NB4 (cell line): ENCODE data around the gene SPATA2.

Experiments used
- DNase-seq: peaks from one replicate; pipeline ENCODE4 v3.0.0; 2010; ENCODE audit warnings: low read depth
- H3K4me3 ChIP-seq: one replicate; pipeline ENCODE4 v1.5.1; 2011; ENCODE audit warnings: mild to moderate bottlenecking, low read depth, low read length, moderate library complexity
- MYC ChIP-seq: IDR thresholded peaks from 2 replicates; pipeline ENCODE4 v1.6.1; 2011; ENCODE audit warnings: low read depth, low read length
- POLR2A ChIP-seq: IDR thresholded peaks from 2 replicates; pipeline ENCODE4 v1.6.1; 2011; ENCODE audit warnings: mild to moderate bottlenecking; ENCODE audit not compliant: insufficient read length; ENCODE audit errors: extremely low read depth
- TF ChIP-seq, protein P1 (sequence below): IDR thresholded peaks from 2 replicates; pipeline ENCODE4 v1.6.1; 2011; ENCODE audit warnings: low read depth, low read length
- TF ChIP-seq, protein P2 (sequence below): IDR thresholded peaks from one replicate; pipeline ENCODE4 v1.5.1; 2012; ENCODE audit warnings: low read depth, low read length

SPATA2 gene

DNA sequence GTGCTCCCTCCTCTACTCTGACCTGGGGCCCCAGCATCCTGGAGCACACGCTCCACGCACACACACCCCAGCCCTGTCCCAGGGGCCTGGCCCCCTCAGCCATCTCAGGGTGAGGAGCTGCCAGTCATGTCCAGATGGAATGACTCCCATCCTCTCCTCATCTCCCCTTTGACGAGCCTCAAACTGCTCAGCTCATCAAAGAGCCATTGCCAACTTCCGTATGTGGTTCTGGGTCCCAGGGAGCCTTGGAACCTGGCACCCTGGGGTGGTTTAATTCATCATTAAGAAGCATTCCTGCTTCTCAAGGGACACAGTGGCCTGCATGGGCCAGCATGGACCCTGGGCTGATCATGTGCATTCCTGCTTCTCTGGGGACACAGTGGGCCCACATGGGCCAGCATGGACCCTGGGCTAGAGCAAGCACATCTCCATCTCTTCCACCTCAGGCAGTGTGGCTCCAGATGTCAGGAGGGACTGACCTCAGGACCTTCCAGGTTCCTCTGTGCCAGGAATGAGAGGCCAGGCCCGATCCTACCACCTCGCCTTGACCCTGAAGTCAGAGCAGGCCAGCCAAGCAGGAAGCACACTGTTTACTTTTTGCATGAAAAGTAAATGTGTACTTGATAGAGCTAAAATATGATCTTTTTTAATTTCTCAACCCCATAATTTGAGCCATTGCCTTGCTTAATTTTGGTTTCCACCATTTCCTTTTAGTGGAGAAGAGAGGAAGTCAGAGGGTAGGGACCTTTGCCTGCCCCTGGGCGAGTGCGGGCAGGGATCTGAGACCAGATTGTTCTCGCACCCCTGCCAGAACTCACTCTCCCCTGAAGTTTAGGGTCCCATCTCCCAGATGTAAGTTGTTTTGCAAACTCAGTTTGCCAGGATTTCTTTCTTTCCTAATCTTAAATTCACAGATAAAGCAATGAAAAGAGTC, 26.1 kb downstream of the SPATA2 start:
- H3K4me3 ChIP-seq, result no peak overlapping the region
- no peak for DNase-seq
- TF ChIP-seq MYC (no peak), POLR2A (no peak)
- TF ChIP-seq, protein P1, sequence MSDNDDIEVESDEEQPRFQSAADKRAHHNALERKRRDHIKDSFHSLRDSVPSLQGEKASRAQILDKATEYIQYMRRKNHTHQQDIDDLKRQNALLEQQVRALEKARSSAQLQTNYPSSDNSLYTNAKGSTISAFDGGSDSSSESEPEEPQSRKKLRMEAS, result no peak
- TF ChIP-seq, protein P2, sequence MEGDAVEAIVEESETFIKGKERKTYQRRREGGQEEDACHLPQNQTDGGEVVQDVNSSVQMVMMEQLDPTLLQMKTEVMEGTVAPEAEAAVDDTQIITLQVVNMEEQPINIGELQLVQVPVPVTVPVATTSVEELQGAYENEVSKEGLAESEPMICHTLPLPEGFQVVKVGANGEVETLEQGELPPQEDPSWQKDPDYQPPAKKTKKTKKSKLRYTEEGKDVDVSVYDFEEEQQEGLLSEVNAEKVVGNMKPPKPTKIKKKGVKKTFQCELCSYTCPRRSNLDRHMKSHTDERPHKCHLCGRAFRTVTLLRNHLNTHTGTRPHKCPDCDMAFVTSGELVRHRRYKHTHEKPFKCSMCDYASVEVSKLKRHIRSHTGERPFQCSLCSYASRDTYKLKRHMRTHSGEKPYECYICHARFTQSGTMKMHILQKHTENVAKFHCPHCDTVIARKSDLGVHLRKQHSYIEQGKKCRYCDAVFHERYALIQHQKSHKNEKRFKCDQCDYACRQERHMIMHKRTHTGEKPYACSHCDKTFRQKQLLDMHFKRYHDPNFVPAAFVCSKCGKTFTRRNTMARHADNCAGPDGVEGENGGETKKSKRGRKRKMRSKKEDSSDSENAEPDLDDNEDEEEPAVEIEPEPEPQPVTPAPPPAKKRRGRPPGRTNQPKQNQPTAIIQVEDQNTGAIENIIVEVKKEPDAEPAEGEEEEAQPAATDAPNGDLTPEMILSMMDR, result no peak

DNA sequence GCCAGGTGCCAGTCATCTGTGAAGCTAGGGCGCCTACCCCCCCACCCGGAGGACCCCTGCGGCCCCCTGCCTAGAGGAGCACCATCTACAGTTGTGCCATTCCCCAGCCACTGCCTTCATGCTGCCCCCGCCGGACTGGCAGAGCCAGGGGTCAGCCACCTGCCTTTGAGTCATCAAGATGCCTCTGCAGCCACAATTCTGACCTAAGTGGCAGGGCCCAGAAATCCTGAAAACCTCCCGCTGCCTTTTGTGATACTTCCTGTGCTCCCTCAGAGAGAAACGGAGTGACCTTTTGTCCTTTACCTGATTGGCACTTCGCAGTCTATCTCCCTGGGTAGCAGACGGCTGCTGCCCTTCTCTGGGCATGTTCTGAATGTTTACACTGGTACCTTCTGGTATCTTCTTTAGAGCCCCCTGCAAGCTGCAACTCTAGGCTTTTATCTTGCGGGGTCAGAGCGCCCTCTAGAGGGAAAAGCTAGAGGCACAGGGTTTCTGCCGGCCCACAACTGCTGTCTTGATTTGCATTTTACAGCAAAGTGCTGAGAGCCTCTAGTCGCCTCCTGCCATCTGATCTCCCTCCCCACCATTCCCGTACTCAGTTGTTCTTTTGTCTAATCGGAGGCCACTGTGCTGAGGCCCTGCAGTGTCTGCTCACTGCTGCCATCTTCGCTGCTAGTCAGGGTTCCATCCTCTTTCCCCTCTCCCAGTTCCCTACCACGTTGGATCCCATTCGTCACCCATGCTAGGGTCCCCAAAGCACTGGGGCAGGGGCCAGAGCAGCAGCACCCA, 26.9 kb downstream of the SPATA2 start:
- TF ChIP-seq, protein P2, result peak; percentile 94
- TF ChIP-seq MYC (no peak), POLR2A (no peak)
- TF ChIP-seq, protein P1, result no peak
- no peak overlapping the region for H3K4me3 ChIP-seq
- peak; percentile 80 for DNase-seq

DNA sequence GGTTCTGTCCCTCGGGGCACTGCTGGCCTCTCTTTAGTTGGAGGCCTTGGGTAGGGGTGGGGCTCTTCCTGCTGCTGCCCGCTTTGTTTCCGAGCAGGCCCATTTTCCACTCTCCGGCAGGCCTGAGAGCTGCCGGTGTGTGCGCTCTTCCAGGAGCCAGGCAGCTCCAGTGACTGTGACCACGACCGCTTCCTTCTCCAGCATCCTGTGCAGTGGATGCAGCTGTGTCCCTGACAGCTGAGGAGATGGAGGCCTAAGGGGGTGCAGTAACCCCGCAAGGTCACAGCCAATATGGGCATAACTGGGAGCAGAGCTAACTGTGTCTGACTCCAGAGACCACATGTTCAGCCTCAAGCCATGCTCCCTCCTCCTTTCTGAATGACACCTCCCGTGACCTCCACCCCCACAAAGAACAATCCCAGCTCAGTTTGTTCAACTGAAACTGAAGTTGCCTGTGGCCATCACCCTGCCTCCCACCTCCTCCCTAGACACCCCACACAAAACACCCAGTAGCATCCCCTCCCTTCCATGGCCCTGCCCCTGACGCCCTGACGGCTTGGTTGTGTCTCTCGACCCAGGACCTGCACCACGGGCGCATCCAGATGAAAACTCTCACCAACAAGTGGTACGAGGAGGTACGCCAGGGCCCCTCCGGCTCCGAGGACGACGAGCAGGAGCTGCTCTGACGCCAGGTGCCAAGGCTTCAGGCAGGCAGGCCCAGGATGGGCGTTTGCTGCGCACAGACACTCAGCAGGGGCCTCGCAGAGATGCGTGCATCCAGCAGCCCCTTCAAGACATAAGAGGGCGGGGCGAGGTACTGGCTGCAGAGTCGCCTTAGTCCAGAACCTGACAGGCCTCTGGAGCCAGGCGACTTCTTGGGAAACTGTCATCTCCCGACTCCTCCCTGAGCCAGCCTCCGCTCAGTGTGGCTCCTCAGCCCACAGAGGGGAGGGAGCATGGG, 27.8 kb downstream of the SPATA2 start:
- no peak overlapping the region for H3K4me3 ChIP-seq
- TF ChIP-seq, protein P1, result no peak; the same call in 1 of the 2 replicates
- TF ChIP-seq MYC (no peak), POLR2A (no peak)
- TF ChIP-seq, protein P2, result no peak
- DNase-seq, result no peak

DNA sequence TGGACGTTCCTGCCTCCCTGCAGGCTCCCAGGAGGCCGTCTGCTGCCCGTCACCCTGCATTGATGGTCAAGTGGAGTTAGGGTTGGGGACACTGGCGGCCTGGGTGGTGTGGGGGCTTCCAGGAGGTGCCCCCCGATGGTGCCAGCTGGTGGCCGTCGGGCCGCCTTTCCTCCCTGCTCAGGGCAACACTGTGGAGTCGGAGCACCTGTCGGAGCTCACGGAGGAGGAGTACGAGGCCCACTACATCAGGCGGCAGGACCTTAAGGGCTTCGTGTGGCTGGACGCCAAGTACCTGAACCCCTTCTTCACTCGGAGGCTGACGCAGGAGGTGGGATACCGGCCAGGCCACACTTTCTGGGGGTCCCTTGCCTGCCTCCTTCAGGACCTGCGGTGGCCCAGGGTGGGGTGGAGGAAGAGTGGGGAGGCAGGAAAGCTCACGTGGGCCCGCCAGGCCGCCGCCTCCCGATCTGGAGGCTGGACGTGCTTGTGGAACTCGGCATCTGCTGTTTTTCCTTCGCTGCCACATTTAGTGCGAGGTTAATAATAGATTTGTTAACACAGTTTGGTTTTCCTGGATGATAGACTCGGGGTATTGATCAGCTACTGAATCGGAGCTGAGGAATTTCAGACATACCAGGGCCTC, 28.6 kb downstream of the SPATA2 start:
- no peak for TF ChIP-seq POLR2A
- TF ChIP-seq MYC, result no peak
- TF ChIP-seq, protein P1, result no peak
- TF ChIP-seq, protein P2, result no peak
- DNase-seq, result no peak
- no peak overlapping the region for H3K4me3 ChIP-seq
